ENCODE measurements around the gene QPCT.

Gene QPCT

GRCh38 chr2:37356299-37356698 lies 11.9 kb downstream of the QPCT start:
- H3K4me3 ChIP-seq (ENCODE audit: low read depth, low read length), result no peak overlapping the region
- no peak for DNase-seq (ENCODE audit: low read depth, low spot score)
- TF ChIP-seq, protein P1, sequence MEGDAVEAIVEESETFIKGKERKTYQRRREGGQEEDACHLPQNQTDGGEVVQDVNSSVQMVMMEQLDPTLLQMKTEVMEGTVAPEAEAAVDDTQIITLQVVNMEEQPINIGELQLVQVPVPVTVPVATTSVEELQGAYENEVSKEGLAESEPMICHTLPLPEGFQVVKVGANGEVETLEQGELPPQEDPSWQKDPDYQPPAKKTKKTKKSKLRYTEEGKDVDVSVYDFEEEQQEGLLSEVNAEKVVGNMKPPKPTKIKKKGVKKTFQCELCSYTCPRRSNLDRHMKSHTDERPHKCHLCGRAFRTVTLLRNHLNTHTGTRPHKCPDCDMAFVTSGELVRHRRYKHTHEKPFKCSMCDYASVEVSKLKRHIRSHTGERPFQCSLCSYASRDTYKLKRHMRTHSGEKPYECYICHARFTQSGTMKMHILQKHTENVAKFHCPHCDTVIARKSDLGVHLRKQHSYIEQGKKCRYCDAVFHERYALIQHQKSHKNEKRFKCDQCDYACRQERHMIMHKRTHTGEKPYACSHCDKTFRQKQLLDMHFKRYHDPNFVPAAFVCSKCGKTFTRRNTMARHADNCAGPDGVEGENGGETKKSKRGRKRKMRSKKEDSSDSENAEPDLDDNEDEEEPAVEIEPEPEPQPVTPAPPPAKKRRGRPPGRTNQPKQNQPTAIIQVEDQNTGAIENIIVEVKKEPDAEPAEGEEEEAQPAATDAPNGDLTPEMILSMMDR (IDR thresholded peaks at IDR 0.05; ENCODE audit: low read depth, low read length), result no peak
- in situ Hi-C loops (cut with HindIII; ENCODE audit: low sequenced_read_pairs), result no loop called here

DNA sequence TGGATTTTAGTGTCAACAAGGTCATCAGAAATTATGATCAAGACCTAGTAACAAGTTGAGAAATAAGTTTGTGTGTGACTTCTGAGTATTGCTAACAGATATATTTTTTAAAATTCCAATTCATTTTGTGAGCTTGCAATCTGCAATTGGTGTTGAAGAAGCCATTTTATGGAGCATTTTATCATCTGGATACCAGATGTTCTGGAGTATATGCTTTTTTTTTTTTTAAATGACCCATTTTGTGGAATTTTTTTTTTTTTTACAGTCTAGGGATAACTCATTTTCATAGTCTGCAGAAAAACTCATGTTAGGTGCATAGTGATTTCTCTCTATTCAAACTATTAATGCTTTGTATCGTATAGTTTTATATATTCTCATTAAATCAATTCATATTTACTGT lies 12.6 kb downstream of the QPCT start:
- TF ChIP-seq, protein P1 (IDR thresholded peaks at IDR 0.05; ENCODE audit: low read depth, low read length), result no peak
- H3K4me3 ChIP-seq (ENCODE audit: low read depth, low read length), result no peak overlapping the region
- DNase-seq (ENCODE audit: low read depth, low spot score), result no peak
- in situ Hi-C loops (cut with HindIII; ENCODE audit: low sequenced_read_pairs), result no loop called here

DNA sequence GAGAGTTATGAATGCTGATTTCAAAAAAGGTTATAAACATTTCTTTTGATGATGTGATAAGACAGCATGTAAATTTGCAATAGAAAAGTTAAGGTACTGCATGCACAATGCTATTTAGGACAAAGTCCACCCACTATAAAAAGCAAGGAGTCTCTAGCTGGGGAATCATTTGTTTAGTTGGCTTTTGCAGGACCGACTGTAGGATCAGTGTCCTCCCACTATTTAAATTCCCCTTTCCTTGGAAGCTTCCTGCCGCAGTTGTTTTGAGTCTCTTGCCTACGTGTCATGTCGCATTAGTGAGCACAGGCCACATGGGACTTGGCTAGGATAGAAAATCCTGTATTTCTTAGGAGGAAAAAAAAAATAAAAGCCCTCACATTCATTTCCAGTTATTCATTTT lies 13.1 kb downstream of the QPCT start:
- H3K4me3 ChIP-seq (ENCODE audit: low read depth, low read length), result no peak overlapping the region
- TF ChIP-seq, protein P1 (IDR thresholded peaks at IDR 0.05; ENCODE audit: low read depth, low read length), result no peak
- in situ Hi-C loops (cut with HindIII; ENCODE audit: low sequenced_read_pairs), result no loop called here

DNA sequence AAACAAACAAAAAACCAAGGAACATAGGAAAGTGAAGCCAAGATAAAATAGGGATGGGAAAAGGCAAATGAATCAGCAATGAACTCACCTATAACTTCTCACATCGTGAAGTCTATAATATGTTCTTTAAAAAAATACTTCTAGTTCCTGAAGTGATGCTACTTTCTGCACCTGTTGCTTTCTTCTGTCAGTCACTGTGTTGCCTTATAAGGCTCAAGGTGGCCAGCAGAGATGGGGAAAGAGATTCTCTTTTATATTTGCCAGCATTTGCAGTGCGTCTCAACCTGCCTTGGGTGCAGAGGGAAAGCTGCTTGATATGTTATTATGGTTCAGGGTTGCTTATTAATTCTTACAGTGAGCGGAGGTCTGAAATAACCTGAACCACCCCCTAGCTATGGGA lies 14.0 kb downstream of the QPCT start:
- TF ChIP-seq, protein P1 (IDR thresholded peaks at IDR 0.05; ENCODE audit: low read depth, low read length), result no peak
- no peak for DNase-seq (ENCODE audit: low read depth, low spot score)
- in situ Hi-C loops (cut with HindIII; ENCODE audit: low sequenced_read_pairs), result no loop called here
- H3K4me3 ChIP-seq (ENCODE audit: low read depth, low read length), result no peak overlapping the region

More for the DNA sequence above, 13.1 kb downstream of the QPCT start:
- DNase-seq (ENCODE audit: low read depth, low spot score), result no peak

GRCh38 chr2:37361216-37361815 lies 16.9 kb downstream of the QPCT start:
- no peak for DNase-seq (ENCODE audit: low read depth, low spot score)
- TF ChIP-seq, protein P1 (IDR thresholded peaks at IDR 0.05; ENCODE audit: low read depth, low read length), result no peak
- no peak overlapping the region for H3K4me3 ChIP-seq (ENCODE audit: low read depth, low read length)
- in situ Hi-C loops (cut with HindIII; ENCODE audit: low sequenced_read_pairs), result no loop called here

DNA sequence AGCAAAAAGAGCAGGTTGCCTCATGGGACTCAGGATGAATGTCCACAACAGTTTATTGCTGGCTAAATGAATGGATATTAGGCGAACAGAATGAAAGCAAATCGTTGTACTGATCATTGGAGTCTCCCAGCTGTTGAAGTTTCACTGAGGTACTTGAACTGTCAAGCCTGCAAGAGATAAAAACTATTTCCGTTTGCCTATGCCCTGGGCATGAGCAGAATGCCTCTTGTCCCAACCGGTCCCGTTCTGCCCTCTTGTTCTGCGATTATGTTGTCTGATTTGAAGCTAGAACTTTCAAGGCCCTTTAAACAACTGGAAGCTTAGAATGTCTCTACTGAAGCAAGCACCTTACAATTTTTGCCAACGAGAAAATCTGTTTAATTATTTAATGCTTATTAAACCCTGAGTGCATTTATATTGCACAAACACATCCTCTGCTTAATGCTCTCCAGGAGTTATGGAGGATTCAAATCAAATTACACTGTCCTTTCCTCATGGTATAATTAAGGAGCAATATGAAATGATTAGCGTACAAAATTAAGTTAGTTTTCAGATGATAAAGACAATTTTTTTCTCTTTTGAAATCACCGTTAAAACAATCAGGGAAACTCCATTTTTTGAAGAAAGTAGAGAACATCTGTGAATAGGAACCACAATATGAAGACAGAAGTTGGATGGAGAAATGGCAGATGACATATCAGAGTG lies 17.7 kb downstream of the QPCT start:
- no peak overlapping the region for H3K4me3 ChIP-seq (ENCODE audit: low read depth, low read length)
- in situ Hi-C loops (cut with HindIII; ENCODE audit: low sequenced_read_pairs), result no loop called here
- TF ChIP-seq, protein P1 (IDR thresholded peaks at IDR 0.05; ENCODE audit: low read depth, low read length), result no peak
- DNase-seq (ENCODE audit: low read depth, low spot score), result no peak

Data from astrocyte of the spinal cord (primary cell).